GM13977 (cell line): ENCODE data around the gene ADCY2.

Source experiments
- DNase-seq: peaks from one replicate; pipeline ENCODE4 v3.0.0; 2012; ENCODE audit warnings: low spot score
- CTCF ChIP-seq: IDR thresholded peaks from 2 replicates; pipeline ENCODE4 v1.5.1; 2012; ENCODE audit warnings: mild to moderate bottlenecking, control low read depth; ENCODE audit not compliant: insufficient read depth; ENCODE audit errors: extremely low read depth, missing control alignments
- in situ Hi-C: fragments of 300-500 bp; cut with MboI; formaldehyde crosslinking; loops from one replicate; pipeline ENCODE4 v1.12.0; 2022; ENCODE audit warnings: low sequenced_read_pairs, low pct_unique_long_range_greater_than_20kb, mixed read lengths, inconsistent platforms; ENCODE audit not compliant: unreplicated experiment

ADCY2 gene

GRCh38 chr5:7805379-7805778, 409.4 kb downstream of the ADCY2 start:
- in situ Hi-C loops: no loop called here

GRCh38 chr5:7808998-7809397, 413.1 kb downstream of the ADCY2 start:
- TF ChIP-seq CTCF: no peak
- DNase-seq: no peak
- in situ Hi-C loops: no loop called here

More at GRCh38 chr5:7805379-7805778, 409.4 kb downstream of the ADCY2 start:
- peak; percentile 59 for TF ChIP-seq CTCF
- no peak for DNase-seq

GRCh38 chr5:7811715-7812114, 415.8 kb downstream of the ADCY2 start:
- DNase-seq: no peak
- in situ Hi-C loops: no loop called here

GRCh38 chr5:7813007-7813406, 417.1 kb downstream of the ADCY2 start:
- no peak for TF ChIP-seq CTCF
- DNase-seq: no peak
- in situ Hi-C loops: no loop called here

More at GRCh38 chr5:7811715-7812114, 415.8 kb downstream of the ADCY2 start:
- TF ChIP-seq CTCF: no peak

- TF ChIP-seq CTCF: no peak
- in situ Hi-C loops: no loop called here
- no peak for DNase-seq
These were observed 417.6 kb downstream of the ADCY2 start for GRCh38 chr5:7813576-7813975.

GRCh38 chr5:7814816-7815215, 418.9 kb downstream of the ADCY2 start:
- no peak for TF ChIP-seq CTCF
- in situ Hi-C loops: no loop called here
- no peak for DNase-seq
